GM18873 (cell line): Measurements from ENCODE around the gene PARP8.
"Not testable (repeated sequence)": the region's sequence is repeated elsewhere in the genome, so short reads cannot be mapped to it uniquely, and the experiment has no call there.

Experiments used
- ATAC-seq: cut with Tn5 transposase; IDR thresholded peaks from one replicate; pipeline ENCODE4 v1.9.1; 2021; ENCODE audit warnings: mild to moderate bottlenecking, moderate library complexity, moderate number of reproducible peaks; ENCODE audit not compliant: unreplicated experiment, low FRiP score

Gene PARP8

GRCh38 chr5:50766967-50767366 lies 100.5 kb downstream of the PARP8 start:
- no peak for ATAC-seq

- no peak for ATAC-seq
Measured at GRCh38 chr5:50767588-50767987, 101.2 kb downstream of the PARP8 start.

DNA sequence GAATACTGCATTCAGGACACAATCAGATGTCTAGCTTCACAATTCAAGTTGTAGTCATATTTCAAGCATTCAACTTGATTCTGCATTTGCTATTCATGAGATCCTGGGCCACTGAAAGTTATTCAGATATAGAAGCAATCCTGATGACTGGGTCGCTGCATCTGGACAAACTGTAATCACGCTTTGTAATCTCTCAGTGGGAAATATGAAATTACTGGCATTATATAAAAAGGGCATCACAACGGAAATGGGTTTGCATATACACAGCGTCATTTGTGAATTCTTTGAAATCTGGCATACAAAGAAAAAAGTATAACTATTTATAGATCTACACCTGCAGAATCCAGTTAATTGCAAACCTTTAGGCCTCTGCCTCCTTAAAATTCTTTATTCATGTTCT lies 102.2 kb downstream of the PARP8 start:
- ATAC-seq, result no peak

GRCh38 chr5:50770441-50770840 lies 104.0 kb downstream of the PARP8 start:
- ATAC-seq, result no peak

GRCh38 chr5:50774446-50775175 lies 108.2 kb downstream of the PARP8 start:
- ATAC-seq, result not testable (repeated sequence)

DNA sequence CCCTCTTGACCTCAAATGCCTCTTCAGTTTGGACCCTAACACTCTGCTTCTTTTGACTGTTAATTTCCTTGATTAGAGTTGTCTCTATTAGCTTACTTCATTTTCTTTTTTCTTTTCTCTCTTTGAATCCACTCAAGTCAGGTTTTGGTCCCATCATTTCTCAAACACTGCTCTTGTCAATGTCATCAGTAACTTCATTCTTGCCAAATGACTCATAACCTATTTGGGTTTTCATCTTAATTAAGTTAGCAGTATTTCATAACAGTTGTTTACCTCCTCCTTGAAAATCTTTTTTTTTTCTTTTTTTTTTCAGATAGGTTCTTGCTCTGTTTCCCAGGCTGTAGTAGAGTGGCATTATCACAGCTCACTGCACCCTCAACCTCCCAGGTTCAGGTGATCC lies 119.6 kb downstream of the PARP8 start:
- ATAC-seq, result no peak

DNA sequence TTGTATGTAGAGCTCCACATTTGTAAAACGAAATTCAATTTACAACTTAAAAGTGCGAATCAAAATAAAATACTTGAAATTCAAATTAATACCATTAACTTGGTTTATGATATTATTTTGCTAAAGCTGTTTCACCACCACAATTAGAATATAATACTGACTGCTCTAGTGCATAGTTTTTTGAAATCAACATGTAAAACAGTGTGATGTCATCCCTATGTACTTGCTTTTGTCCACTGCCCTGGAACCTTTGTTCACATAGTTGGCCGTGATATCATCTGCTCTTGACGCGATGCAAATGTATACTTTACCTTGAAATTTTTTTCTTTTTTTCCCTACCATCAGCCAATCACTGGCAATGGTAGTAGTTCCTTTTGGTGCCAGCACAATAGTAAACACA lies 125.4 kb downstream of the PARP8 start:
- no peak for ATAC-seq

DNA sequence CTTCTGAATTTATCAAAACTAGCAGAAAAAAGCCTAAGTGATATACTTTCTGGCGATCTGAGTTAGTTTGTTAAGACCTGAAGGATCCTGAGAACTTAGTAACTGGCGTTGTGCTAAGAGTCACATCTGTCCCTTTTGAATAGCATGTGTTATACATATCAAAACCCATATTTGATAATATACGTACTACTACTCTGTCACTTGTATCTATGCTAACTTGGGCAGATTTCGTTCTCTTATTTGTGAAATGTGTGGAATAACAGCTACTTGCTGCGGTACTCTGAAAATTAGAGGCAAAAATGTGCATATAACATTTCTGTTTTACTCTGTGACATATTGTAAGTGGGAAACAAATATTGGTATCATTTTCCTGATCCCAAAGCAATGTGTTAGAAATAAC lies 126.4 kb downstream of the PARP8 start:
- ATAC-seq, result no peak

DNA sequence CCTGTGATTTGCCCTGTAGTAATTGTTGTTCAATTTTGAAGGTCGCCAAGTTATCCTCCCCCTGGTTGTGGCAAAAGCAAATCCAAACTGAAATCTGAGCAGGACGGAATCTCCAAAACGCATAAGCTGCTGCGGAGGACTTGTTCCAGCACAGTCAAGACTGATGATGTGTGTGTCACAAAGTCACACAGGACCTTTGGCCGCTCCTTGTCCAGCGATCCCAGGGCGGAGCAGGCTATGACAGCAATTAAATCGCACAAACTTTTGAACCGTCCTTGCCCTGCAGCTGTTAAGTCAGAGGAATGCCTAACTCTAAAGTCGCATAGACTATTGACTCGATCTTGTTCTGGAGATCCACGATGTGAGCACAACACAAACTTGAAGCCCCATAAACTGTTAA lies 128.4 kb downstream of the PARP8 start:
- ATAC-seq, result no peak

DNA sequence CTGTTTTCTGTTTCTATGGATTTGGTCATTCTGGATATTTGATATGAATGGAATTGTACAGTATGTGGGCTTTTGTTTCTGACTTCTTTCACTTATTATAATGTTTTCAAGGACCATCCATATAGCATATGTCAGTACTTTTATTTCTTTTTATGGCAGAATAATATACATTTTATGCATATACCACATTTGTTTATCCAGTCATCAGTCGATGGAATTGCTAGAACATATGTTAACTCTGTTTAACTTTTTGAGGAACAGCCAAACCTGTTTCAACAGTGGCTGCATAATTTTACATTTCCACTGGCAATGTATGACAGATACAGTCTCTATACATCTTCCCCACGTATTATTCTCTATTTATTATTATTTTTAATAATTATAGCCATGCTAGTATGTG lies 131.6 kb downstream of the PARP8 start:
- ATAC-seq, result no peak

GRCh38 chr5:50799596-50799995 lies 133.2 kb downstream of the PARP8 start:
- no peak for ATAC-seq

- no peak for ATAC-seq
Measured at GRCh38 chr5:50800410-50800809, 134.0 kb downstream of the PARP8 start.

GRCh38 chr5:50807661-50808060 lies 141.2 kb downstream of the PARP8 start:
- ATAC-seq, result no peak

DNA sequence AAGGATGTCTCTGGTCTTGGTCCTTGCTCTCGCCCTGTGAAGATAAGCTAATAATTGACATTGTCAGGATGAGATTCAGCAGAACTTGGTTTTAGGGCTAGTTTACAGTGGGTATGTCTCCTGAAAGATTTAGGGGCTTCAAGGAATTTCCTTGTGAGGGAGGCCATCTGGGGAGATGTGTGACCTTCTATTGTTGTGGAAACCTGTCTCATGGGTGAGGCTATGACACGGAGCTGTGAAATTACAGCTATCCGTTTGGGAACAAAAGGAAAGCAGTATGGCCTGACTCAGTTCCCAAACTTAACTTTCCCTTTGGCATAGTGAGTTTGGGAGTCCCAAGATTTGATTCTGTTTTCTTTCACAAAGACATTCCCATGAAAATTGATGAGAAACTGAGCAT lies 142.0 kb downstream of the PARP8 start:
- no peak for ATAC-seq

DNA sequence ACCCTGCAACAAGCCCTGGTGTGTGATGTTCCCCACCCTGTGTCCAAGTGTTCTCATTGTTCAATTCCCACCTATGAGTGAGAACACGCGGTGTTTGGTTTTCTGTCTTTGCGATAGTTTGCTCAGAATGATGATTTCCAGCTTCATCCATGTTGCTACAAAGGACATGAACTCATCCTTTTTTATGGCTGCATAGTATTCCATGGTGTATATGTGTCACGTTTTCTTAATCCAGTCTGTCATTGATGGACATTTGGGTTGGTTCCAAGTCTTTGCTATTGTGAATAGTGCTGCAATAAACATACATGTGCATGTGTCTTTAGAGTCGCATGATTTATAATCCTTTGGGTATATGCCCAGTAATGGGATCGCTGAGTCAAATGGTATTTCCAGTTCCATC lies 145.3 kb downstream of the PARP8 start:
- ATAC-seq, result not testable (repeated sequence)

DNA sequence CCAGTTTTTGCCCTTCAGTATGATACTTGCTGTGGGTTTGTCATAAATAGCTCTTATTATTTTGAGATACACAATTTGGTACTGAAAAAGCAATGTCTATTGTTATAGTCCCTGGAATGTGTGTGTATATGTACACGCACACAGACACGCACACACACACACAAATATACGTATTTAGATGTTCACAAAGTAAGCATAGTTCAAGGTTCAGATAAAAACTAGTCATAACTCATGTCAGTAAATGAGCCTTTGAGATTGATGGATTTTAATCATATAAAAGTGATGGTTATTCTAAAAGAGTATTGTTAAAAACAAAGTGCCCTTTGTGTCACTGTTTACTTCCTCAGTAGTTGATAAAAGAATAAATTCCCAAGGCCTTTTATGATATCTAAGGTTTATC lies 147.3 kb downstream of the PARP8 start:
- ATAC-seq, result no peak

GRCh38 chr5:50814556-50814955 lies 148.1 kb downstream of the PARP8 start:
- ATAC-seq, result no peak

- ATAC-seq, result no peak
Measured at GRCh38 chr5:50822046-50822445, 155.6 kb downstream of the PARP8 start.

GRCh38 chr5:50822761-50823160 lies 156.3 kb downstream of the PARP8 start:
- no peak for ATAC-seq

- ATAC-seq, result no peak
Measured at GRCh38 chr5:50823568-50823967, 157.1 kb downstream of the PARP8 start.

DNA sequence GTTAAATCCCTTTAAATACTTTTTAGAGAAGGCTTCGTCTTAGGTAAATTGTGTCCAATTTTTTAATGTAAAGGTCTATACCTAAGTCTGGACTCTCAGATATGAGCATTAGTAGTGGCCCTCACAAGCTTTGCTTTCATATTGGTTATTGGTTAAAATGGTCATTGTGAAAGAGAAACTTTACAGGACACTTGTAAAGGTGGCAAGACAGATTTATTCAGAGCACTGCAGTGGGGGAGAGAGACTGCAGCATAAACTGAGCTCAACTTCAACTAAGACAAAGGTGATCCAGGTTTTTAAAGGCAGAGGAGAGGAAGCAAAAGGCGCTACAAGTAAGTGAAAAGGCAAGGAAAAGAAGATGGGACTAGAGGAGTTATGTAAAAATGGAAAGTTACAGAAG lies 157.7 kb downstream of the PARP8 start:
- no peak for ATAC-seq

GRCh38 chr5:50827516-50828247 lies 161.2 kb downstream of the PARP8 start:
- ATAC-seq, result no peak
